Epithelial cell of esophagus (primary cell): Measurements from ENCODE around the gene GIPC3.

Experiments used
- DNase-seq: peaks from one replicate; pipeline ENCODE4 v3.0.0; 2010; ENCODE audit warnings: low read depth
- H3K4me3 ChIP-seq: 2 replicates; pipeline ENCODE4 v1.5.1; 2011; ENCODE audit warnings: mild to moderate bottlenecking, low read length, control low read depth
- CTCF ChIP-seq: IDR thresholded peaks from 2 replicates; pipeline ENCODE4 v1.5.1; 2011; ENCODE audit warnings: low read depth, mild to moderate bottlenecking, low read length, control low read depth, inconsistent platforms; ENCODE audit not compliant: insufficient read depth; ENCODE audit errors: missing control alignments

The GIPC3 gene

GRCh38 chr19:3545669-3546034 lies 39.6 kb upstream of the GIPC3 start:
- no peak overlapping the region for H3K4me3 ChIP-seq
- TF ChIP-seq CTCF = no peak
- DNase-seq = no peak

GRCh38 chr19:3546119-3546518 lies 39.2 kb upstream of the GIPC3 start:
- no peak for TF ChIP-seq CTCF
- H3K4me3 ChIP-seq = no peak overlapping the region
- no peak for DNase-seq

- TF ChIP-seq CTCF = peak; percentile 52
- no peak for DNase-seq
- no peak overlapping the region for H3K4me3 ChIP-seq
These were observed 38.0 kb upstream of the GIPC3 start for GRCh38 chr19:3547301-3547731.

- no peak for TF ChIP-seq CTCF
- no peak for DNase-seq
- no peak overlapping the region for H3K4me3 ChIP-seq
These were observed 37.5 kb upstream of the GIPC3 start for GRCh38 chr19:3547767-3548282.

GRCh38 chr19:3548606-3549005 lies 36.7 kb upstream of the GIPC3 start:
- no peak for TF ChIP-seq CTCF
- no peak overlapping the region for H3K4me3 ChIP-seq
- DNase-seq = no peak

- no peak for DNase-seq
- TF ChIP-seq CTCF = no peak
- H3K4me3 ChIP-seq = no peak overlapping the region
These were observed 35.5 kb upstream of the GIPC3 start for GRCh38 chr19:3549816-3550215.

GRCh38 chr19:3550947-3551791 lies 34.1 kb upstream of the GIPC3 start:
- TF ChIP-seq CTCF = no peak

More at GRCh38 chr19:3550947-3551791, 34.1 kb upstream of the GIPC3 start:
- DNase-seq = no peak
- no peak overlapping the region for H3K4me3 ChIP-seq
